Measurements from ENCODE around the gene ZBTB38.

ZBTB38 gene, protein sequence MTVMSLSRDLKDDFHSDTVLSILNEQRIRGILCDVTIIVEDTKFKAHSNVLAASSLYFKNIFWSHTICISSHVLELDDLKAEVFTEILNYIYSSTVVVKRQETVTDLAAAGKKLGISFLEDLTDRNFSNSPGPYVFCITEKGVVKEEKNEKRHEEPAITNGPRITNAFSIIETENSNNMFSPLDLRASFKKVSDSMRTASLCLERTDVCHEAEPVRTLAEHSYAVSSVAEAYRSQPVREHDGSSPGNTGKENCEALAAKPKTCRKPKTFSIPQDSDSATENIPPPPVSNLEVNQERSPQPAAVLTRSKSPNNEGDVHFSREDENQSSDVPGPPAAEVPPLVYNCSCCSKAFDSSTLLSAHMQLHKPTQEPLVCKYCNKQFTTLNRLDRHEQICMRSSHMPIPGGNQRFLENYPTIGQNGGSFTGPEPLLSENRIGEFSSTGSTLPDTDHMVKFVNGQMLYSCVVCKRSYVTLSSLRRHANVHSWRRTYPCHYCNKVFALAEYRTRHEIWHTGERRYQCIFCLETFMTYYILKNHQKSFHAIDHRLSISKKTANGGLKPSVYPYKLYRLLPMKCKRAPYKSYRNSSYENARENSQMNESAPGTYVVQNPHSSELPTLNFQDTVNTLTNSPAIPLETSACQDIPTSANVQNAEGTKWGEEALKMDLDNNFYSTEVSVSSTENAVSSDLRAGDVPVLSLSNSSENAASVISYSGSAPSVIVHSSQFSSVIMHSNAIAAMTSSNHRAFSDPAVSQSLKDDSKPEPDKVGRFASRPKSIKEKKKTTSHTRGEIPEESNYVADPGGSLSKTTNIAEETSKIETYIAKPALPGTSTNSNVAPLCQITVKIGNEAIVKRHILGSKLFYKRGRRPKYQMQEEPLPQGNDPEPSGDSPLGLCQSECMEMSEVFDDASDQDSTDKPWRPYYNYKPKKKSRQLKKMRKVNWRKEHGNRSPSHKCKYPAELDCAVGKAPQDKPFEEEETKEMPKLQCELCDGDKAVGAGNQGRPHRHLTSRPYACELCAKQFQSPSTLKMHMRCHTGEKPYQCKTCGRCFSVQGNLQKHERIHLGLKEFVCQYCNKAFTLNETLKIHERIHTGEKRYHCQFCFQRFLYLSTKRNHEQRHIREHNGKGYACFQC (N-terminal part only)

GRCh38 chr3:141368062-141368924 is at the start of gene ZBTB38:
ZBTB38 (plus strand) TSS chr3:141368504; CDS start chr3:141442389, 73,885 bp downstream.
- DNase-seq = no peak

- DNase-seq = no peak
These were observed 47.8 kb upstream of the ZBTB38 start for GRCh38 chr3:141320399-141321108.

DNA sequence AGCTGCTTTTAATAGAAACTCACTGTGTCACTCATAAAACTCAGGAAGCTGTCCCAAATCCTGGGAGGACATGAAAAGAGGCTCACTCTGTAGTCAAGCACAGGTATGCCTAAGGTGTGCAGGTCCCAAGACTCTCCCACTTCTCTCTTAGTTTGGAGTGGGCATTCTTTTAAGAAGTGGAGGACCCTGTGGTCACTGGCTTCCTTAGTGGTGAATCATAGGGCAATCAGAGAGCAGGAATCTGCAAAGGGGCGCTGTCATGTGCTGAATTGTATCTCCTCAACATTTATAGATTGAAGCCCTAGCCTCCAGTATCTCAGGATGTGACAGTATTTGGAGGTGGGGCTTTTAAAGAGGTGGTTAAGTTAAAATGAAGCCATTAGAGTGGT is 47.2 kb upstream of the ZBTB38 start:
- DNase-seq = no peak

DNA sequence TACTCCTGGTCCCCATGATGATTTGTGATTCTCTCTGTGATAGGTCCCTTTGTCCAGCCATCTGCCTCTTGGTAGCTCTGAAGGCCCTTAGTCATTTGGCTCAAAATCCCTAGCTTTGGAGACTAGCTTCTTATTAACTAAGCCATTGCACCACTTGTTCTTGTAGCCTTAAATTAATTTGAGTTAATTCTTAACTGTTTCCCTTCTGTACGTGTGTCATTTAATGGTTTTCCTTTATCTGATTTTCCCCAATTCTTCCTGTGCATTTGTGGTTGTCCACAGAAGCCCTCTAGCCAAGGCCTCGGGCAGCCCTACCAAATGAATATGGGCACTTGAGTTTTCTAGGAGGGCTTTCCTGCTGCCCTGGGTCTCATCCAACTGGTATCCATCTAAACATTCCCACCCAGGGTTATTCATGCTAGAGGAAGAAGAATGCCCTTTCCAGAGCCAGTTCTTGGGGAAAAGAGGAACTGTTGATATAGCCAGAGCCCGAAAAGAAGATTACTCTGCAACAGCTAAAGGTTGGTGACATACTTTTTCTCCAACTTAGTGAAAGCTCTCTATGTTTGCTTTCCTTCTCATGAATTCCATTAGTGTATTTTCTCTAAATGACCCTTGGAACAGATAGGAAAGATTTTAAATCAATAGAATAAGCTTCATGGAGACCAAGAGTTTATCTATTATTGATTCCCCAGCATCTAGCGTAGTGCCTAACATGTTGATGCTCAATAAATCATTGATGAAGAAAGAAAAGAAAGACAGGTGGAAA is 44.2 kb upstream of the ZBTB38 start:
- no peak for DNase-seq

- no peak for DNase-seq
These were observed 42.2 kb upstream of the ZBTB38 start for GRCh38 chr3:141326123-141326522.

DNA sequence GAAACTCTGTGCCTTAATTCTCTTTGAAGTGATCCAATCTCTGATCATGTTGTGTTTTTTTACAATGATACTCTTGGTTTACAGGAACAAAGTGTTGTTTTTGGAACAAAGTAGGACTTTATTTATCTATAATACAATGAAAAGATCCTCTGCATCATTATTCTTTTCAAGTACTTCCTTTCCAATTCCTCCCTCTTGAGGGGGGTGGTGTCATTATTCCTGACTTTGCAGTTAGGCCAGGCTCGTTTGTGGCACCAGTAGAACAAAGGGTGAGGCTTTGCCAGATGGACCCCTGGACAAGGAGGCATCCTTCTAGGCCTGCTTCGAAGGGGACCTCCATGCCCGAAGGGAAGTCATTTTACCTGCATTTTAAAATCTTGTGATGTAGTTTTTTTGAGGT is 41.7 kb upstream of the ZBTB38 start:
- no peak for DNase-seq

- no peak for DNase-seq
These were observed 39.8 kb upstream of the ZBTB38 start for GRCh38 chr3:141328286-141329166.

GRCh38 chr3:141330235-141330634 is 38.1 kb upstream of the ZBTB38 start:
- DNase-seq = no peak

DNA sequence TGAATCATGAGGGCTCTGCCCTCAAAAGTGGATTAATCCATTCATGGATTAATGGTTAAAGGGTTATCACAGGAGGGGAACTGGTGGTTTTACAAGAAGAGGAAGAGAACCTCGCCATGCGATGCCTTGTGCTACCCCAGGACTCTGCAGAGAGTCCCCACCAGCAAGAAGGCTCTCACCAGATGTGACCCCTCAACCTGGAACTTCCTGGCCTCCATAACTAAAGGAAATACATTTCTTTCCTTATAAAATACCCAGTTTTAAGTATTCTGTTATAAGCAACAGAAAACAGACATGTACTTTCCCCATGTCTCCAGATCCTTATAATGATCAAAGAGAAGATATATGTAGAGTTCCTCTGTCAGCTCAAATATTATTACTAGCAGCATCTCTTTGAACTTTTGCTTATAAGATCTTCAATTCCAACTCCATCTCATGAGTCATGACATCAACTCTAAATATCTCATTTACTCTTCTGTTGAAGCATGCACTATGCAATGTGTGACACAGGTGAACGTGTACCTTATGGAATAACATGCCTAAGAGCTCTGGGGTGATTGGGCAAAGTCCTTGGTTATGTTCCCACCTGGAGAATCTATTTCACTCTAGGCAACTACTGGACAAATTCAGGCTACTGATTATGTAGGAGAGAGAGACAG is 37.5 kb upstream of the ZBTB38 start:
- DNase-seq = no peak

GRCh38 chr3:141331377-141332318 is 36.7 kb upstream of the ZBTB38 start:
- no peak for DNase-seq

DNA sequence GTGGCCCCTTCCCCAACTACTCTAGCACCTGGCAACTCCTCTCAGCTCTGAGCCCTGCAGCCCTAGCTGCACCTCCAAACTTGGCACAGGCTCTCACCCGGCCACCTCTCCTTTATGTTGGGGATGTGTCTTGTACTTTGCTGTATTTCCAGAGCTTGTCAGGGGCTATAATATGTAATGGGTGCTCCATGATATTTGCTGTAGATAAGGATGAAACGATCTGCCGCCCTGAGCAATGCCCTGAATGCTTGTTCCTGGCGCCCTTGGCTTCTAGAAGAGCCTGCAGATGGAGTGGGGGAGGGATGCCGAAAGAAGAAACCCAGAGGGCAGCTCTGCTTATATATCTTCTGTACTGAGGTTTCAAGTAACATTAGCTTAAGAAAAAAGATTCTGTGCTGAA is 35.9 kb upstream of the ZBTB38 start:
- no peak for DNase-seq

DNA sequence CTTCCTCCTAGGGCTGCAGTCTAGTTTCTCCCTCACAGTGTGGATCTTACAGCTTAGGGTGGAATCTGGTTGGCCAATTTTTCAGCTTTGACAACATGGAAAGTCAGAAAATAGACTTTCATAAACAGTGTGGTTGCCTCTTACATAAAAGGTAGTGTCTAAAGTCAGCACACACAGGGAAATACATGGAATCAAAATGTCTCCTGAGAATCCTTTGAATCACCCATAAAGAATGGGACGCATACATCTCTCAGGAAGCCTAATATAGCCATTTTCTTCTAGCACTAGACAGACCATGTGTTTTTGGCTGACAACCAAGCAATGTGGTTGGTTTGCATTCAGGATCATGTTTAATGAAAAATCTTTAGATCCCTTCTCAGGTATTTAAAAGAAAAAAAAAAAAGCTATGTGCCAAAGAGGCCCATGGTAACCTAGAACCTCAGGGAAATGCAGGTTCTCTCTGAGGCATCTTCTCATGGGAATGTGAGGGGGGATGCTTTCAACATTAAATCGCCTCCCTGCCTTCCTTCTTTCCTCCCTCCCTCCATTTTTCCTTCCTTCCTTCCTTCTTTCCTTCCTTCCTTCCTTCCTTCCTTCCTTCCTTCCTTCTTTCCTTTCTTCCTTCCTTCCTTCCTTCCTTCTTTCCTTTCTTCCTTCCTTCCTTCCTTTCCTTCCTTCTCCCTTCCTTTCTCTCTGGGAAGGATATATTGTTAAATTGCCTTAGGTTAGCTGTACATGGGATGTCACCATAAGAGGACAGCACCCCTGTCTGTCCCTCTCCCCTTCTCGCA is 34.3 kb upstream of the ZBTB38 start:
- no peak for DNase-seq

GRCh38 chr3:141334627-141335250 is 33.6 kb upstream of the ZBTB38 start:
- DNase-seq = no peak

- no peak for DNase-seq
These were observed 32.7 kb upstream of the ZBTB38 start for GRCh38 chr3:141335531-141336061.

DNA sequence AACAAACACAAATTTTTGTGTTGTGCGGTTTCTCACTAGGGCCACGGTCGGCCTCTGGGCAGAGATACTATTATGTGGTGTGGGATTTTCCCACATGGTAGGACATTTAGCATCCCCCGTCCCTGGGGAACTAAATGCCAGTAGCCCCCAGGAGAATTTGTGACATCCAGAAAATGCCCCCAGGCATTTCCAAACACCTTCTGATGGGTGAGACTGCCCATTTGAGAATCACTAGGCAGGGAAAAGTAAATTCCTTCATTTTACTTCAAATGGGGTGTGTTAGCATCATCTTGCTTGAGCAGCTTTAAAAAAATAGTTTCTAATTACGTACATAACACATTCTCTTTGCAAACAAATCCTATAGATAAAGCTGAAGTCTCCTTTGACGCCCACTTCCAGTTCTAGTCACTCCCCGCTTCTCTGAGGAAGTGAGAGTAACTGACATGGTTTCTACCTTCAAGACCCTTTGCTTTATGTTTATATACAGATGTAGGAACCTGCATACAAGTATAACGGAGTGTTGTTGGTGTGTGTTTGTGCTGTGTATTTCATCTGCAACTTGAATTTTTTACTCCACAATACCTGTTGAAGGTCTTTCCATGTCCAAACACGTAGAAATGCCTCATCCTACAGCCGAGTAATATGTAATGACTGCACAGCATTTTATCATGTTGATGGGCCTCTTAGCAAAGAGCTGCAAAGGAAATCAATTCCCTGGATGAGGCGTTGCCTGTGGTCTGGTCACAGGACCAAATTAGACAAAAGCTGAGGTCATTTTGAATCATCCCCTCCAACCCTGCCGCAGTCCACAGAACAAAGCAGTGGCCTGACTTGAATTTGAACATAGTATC is 31.4 kb upstream of the ZBTB38 start:
- DNase-seq = no peak

- DNase-seq = no peak
These were observed 30.8 kb upstream of the ZBTB38 start for GRCh38 chr3:141337523-141337854.

Measured in NCI-H2107 (cell line).